ENCODE measurements around the gene XPO1.

- TF ChIP-seq CTCF (IDR thresholded peaks at IDR 0.05; ENCODE audit: low read depth, low read length), result no peak
- no peak for TF ChIP-seq POLR2A (IDR thresholded peaks at IDR 0.05; ENCODE audit: extremely low read depth, insufficient read length)
- TF ChIP-seq MAX (IDR thresholded peaks at IDR 0.05; ENCODE audit: low read depth, low read length), result no peak
- no peak for TF ChIP-seq MYC (IDR thresholded peaks at IDR 0.05; ENCODE audit: low read depth, low read length)
These were observed 11.4 kb upstream of the XPO1 start for GRCh38 chr2:61549546-61549945.
